HepG2 (cell line): ENCODE results near the gene SPDYE4. TPM values are rescaled to one million over a fixed set of nuclear protein-coding genes. Genes with fewer than 3 reads are reported as not detected.

ENCODE experiments used
- ATAC-seq: fragments of 200-7000 bp; cut with Tn5 transposase; 3 replicates; pipeline ENCODE4 v1.9.1; 2020; ENCODE audit warnings: mild to moderate bottlenecking, moderate library complexity
- BruUV-seq: library from RNA; stranded (reverse); fragments of 400-500 nt; replicated peaks from 2 replicates; lab custom pipeline; 2021; lab: Mats Ljungman, UMichigan
- CTCF ChIA-PET: fragments of 300-600 bp; formaldehyde crosslinking; extraction: SDS; loops from one replicate; lab custom pipeline; 2021; ENCODE audit warnings: low total read pairs, inconsistent platforms, low intra/inter-chr PET ratio; lab: Yijun Ruan, JAX
- POLR2A ChIA-PET: fragments of 350-600 bp; sonication (Branson Sonifier 250); formaldehyde crosslinking; loops from one replicate; lab custom pipeline; 2020; ENCODE audit warnings: antibody characterized with exemption, inconsistent platforms; lab: Yijun Ruan, JAX
- DNase-seq: peaks from one replicate; pipeline ENCODE4 v3.0.0-alpha.2; 2015; ENCODE audit warnings: low spot score
- FAIRE-seq: peaks from 3 replicates; lab custom pipeline; 2011; peaks lifted over from hg19 to GRCh38; lab: Jason Lieb, UNC
- H2AFZ ChIP-seq: one replicate; pipeline ENCODE4 v1.6.1; 2011; ENCODE audit warnings: low read length, inconsistent platforms
- H3K27ac ChIP-seq: fragments of 300-600 bp; 3 replicates; pipeline ENCODE4 v1.8.0; 2011; ENCODE audit warnings: mixed run types, mild to moderate bottlenecking, mixed read lengths, low read length, inconsistent platforms; ENCODE audit not compliant: insufficient read depth; ENCODE audit errors: extremely low read length
- H3K27me3 ChIP-seq, 2 experiments: fragments of 200-600 bp in 1 of 2; 2 replicates in 1 of 2; 3 replicates in 1 of 2; pipeline versions ENCODE4 v1.6.0 to v1.8.0; 2011; ENCODE audit warnings: low read length in 2 of 2, mild to moderate bottlenecking in 2 of 2, moderate library complexity in 2 of 2, inconsistent platforms in 1 of 2; ENCODE audit not compliant: insufficient read depth in 2 of 2, control insufficient read depth in 1 of 2
- H3K36me3 ChIP-seq, 2 experiments: fragments of 200-600 bp in 1 of 2; replicated peaks in 1 of 2; 2 replicates in 1 of 2; 3 replicates in 1 of 2; pipeline versions ENCODE4 v1.5.1 to v1.8.0; 2011; ENCODE audit warnings: low read length in 2 of 2, inconsistent platforms in 1 of 2; ENCODE audit not compliant: insufficient read depth in 2 of 2, control insufficient read depth in 1 of 2
- H3K4me1 ChIP-seq: 2 replicates; pipeline ENCODE4 v1.5.1; 2012; ENCODE audit warnings: low read length, inconsistent platforms; ENCODE audit not compliant: insufficient read depth
- H3K4me2 ChIP-seq: 2 replicates; pipeline ENCODE4 v1.6.0; 2011; ENCODE audit warnings: low read depth, low read length, inconsistent platforms
- H3K4me3 ChIP-seq, 3 experiments: fragments of 200-600 bp in 1 of 3; sonication (generic), shearing (Covaris generic) in 1 of 3; replicated peaks in 1 of 3; 2 replicates each; pipeline ENCODE4 v1.5.1; 2011 to 2016; ENCODE audit warnings: low read length in 3 of 3, inconsistent platforms in 2 of 3, low read depth in 2 of 3, mild to moderate bottlenecking in 2 of 3, control low read depth in 1 of 3, mixed read lengths in 1 of 3; ENCODE audit not compliant: insufficient read depth in 1 of 3
- H3K79me2 ChIP-seq: one replicate; pipeline ENCODE4 v1.6.1; 2011; ENCODE audit warnings: low read length, inconsistent platforms; ENCODE audit not compliant: insufficient read depth
- H3K9ac ChIP-seq: 2 replicates; pipeline ENCODE4 v1.6.0; 2011; ENCODE audit warnings: mild to moderate bottlenecking, low read depth, low read length, inconsistent platforms; ENCODE audit not compliant: insufficient read depth
- H3K9me3 ChIP-seq: 2 replicates; pipeline ENCODE4 v1.5.1; 2012; ENCODE audit warnings: mild to moderate bottlenecking, low read length
- H4K20me1 ChIP-seq: 2 replicates; pipeline ENCODE4 v1.6.0; 2011; ENCODE audit warnings: inconsistent platforms, mild to moderate bottlenecking, low read length, moderate library complexity; ENCODE audit not compliant: insufficient read depth
- ADNP ChIP-seq: sonication (generic); formaldehyde crosslinking; IDR thresholded peaks from 2 replicates; pipeline ENCODE4 v1.4.0; 2020; ENCODE audit warnings: missing genetic modification reagents
- CCAR2 ChIP-seq: fragments of 200-400 bp; formaldehyde crosslinking; optimal IDR thresholded peaks from 2 replicates; pipeline ENCODE3; 2018; ENCODE audit warnings: low read depth, mild to moderate bottlenecking, low read length, moderate library complexity
- GATAD2A ChIP-seq: IDR thresholded peaks from 2 replicates; pipeline ENCODE4 v1.6.1; 2016
- KLF15 ChIP-seq: sonication (generic); formaldehyde crosslinking; IDR thresholded peaks from 2 replicates; pipeline ENCODE4 v1.8.1; 2023; ENCODE audit warnings: borderline replicate concordance, mild to moderate bottlenecking, inconsistent platforms, missing genetic modification reagents, mixed read lengths
- MAFG ChIP-seq: sonication (generic); formaldehyde crosslinking; IDR thresholded peaks from 2 replicates; pipeline ENCODE4 v1.5.1; 2020; ENCODE audit warnings: mild to moderate bottlenecking, missing genetic modification reagents
- MED1 ChIP-seq: sonication (generic); formaldehyde crosslinking; IDR thresholded peaks from 2 replicates; pipeline ENCODE4 v1.4.0; 2020; ENCODE audit warnings: missing genetic modification reagents
- MXI1 ChIP-seq: IDR thresholded peaks from 3 replicates; pipeline ENCODE4 v1.6.1; 2012; ENCODE audit warnings: low read depth, low read length, inconsistent platforms, borderline replicate concordance
- NFKB2 ChIP-seq: sonication (generic); formaldehyde crosslinking; IDR thresholded peaks from 2 replicates; pipeline ENCODE4 v1.4.0; 2020; ENCODE audit warnings: missing genetic modification reagents, borderline replicate concordance
- SIN3A ChIP-seq: IDR thresholded peaks from 2 replicates; pipeline ENCODE4 v1.6.1; 2011; ENCODE audit warnings: low read depth, mild to moderate bottlenecking, control low read depth, low read length, borderline replicate concordance
- SMAD9 ChIP-seq: sonication (generic); formaldehyde crosslinking; IDR thresholded peaks from 2 replicates; pipeline ENCODE4 v1.5.1; 2020; ENCODE audit warnings: mild to moderate bottlenecking, missing genetic modification reagents
- TOE1 ChIP-seq: sonication (generic); formaldehyde crosslinking; IDR thresholded peaks from 2 replicates; pipeline ENCODE4 v1.4.0; 2020; ENCODE audit warnings: mild to moderate bottlenecking, missing genetic modification reagents
- ZNF30 ChIP-seq: sonication (generic); formaldehyde crosslinking; IDR thresholded peaks from 2 replicates; pipeline ENCODE4 v1.5.0; 2020; ENCODE audit warnings: mild to moderate bottlenecking, missing genetic modification reagents
- ZNF367 ChIP-seq: sonication (generic); formaldehyde crosslinking; IDR thresholded peaks from 2 replicates; pipeline ENCODE4 v1.4.0; 2020; ENCODE audit warnings: missing genetic modification reagents, borderline replicate concordance
- ZNF547 ChIP-seq: sonication (generic); formaldehyde crosslinking; IDR thresholded peaks from 2 replicates; pipeline ENCODE4 v1.5.1; 2020; ENCODE audit warnings: mild to moderate bottlenecking, missing genetic modification reagents
- ZNF816 ChIP-seq: sonication (generic); formaldehyde crosslinking; IDR thresholded peaks from 2 replicates; pipeline ENCODE4 v1.8.0; 2022; ENCODE audit warnings: missing genetic modification reagents, mild to moderate bottlenecking, borderline replicate concordance
- WGBS: methylation state at CpG from one replicate; pipeline ENCODE4 v1.1.6; 2017; ENCODE audit warnings: low lambda C conversion rate; 5-methylcytosine and 5-hydroxymethylcytosine counted together
- in situ Hi-C: cut with HindIII; loops from 2 replicates; pipeline ENCODE4 v1.10.0; 2017; ENCODE audit warnings: low pct_unique_long_range_greater_than_20kb; ENCODE audit not compliant: extremely low pct_ligation_motif_present
- intact Hi-C: fragments of 100-400 bp; cut with micrococcal nuclease; formaldehyde crosslinking; loops from one replicate; pipeline ENCODE4 v1.10.0; 2022; ENCODE audit not compliant: unreplicated experiment
- polyA plus RNA-seq, 8 experiments: library from polyadenylated mRNA; depleted of rRNA in 3 of 8; stranded (reverse) in 7 of 8; unstranded in 1 of 8; fragments of >200 nt; fragmentation: Illumina TruSeq in 4 of 8; extraction: Trizol in 4 of 8; gene quantifications; 2 replicates each; pipeline versions ENCODE4 v1.2.1 to v1.2.3, GENCODE V29; 2011 to 2016; ENCODE audit warnings: low read depth in 4 of 8, missing spikeins in 1 of 8, mixed read lengths in 1 of 8; ENCODE audit not compliant: insufficient read depth in 1 of 8
- total RNA-seq, 5 experiments: library from RNA; depleted of rRNA; stranded (reverse); fragments of >200 nt; fragmentation: Illumina TruSeq; extraction: Trizol; gene quantifications; 2 replicates each; pipeline ENCODE4 v1.2.3, GENCODE V29; 2016; ENCODE audit warnings: low read depth in 1 of 5
- TF ChIP-seq, protein P1 (sequence below): IDR thresholded peaks from 2 replicates; pipeline ENCODE4 v1.6.1; 2018; ENCODE audit warnings: missing genetic modification reagents, mild to moderate bottlenecking, missing compliant biosample characterization
- TF ChIP-seq, protein P2 (sequence below): sonication (generic); formaldehyde crosslinking; IDR thresholded peaks from 2 replicates; pipeline ENCODE4 v1.4.0; 2020; ENCODE audit warnings: missing genetic modification reagents
- TF ChIP-seq, protein P3 (sequence below): sonication (generic); formaldehyde crosslinking; IDR thresholded peaks from 2 replicates; pipeline ENCODE4 v1.8.0; 2022; ENCODE audit warnings: missing genetic modification reagents, mild to moderate bottlenecking, inconsistent platforms, borderline replicate concordance
- TF ChIP-seq, protein P4 (sequence below): sonication (generic); formaldehyde crosslinking; IDR thresholded peaks from 2 replicates; pipeline ENCODE4 v1.8.0; 2022; ENCODE audit warnings: mild to moderate bottlenecking, missing genetic modification reagents, moderate library complexity
- TF ChIP-seq, protein P5 (sequence below): sonication (generic); formaldehyde crosslinking; IDR thresholded peaks from 2 replicates; pipeline ENCODE4 v1.4.0; 2020; ENCODE audit warnings: low read depth, mild to moderate bottlenecking, missing genetic modification reagents

Gene SPDYE4
- total and polyA plus RNA-seq, 2 of the 13 experiments (the other 11 are each of a cell fraction or from before 2014, with no cell fraction given) = not detected

DNA sequence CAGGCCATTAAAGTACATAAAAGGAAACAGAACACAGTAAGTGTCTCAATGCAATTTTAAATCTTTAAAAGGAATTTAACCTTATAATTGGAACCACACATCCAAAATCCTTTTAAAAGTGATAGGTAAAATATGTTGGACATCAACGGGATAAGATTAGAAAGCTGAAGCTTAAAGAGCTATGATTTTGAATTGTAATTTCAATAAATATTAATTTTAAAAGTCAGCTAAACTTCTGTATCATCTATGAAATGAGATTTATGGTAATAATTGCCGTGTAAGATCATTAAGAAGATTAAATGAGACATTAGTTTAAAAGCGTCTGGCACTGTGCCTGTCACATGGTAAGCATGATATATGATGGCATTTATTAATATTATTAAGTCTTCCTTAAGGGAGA lies 45.0 kb downstream of the SPDYE4 start:
- no peak overlapping the region for H3K4me2 ChIP-seq
- ChIA-PET POLR2A (no interaction called here), CTCF (no interaction called here)
- intact Hi-C loops (no loop called here), in situ Hi-C loops (no loop called here)
- H3K4me1 ChIP-seq = peaks cover 11% of the 10 kb centered on the region
- no peak overlapping the region for H3K27ac ChIP-seq
- H3K27me3 ChIP-seq = no peaks in the 10 kb centered on the region; a peak in 1 of 5 replicates
- no peak overlapping the region for H2AFZ ChIP-seq
- H3K36me3 ChIP-seq = no peaks in the 10 kb centered on the region
- DNase-seq = no peak
- ATAC-seq = no peak
- H3K9ac ChIP-seq = no peak overlapping the region
- no peaks in the 10 kb centered on the region for H3K79me2 ChIP-seq
- 53% methylated on average over 3 of the region's 3 CpGs for WGBS
- no peaks in the 10 kb centered on the region for H4K20me1 ChIP-seq
- no peak overlapping the region for H3K4me3 ChIP-seq
- no TSS peak for BruUV-seq
- FAIRE-seq = no peak
- no peaks in the 10 kb centered on the region for H3K9me3 ChIP-seq
- no peak for TF ChIP-seq SMAD9 (CRISPR knock-in tag)
- no peak for TF ChIP-seq NFKB2 (CRISPR knock-in tag)
- TF ChIP-seq MED1 (CRISPR knock-in tag) = no peak
- no peak for TF ChIP-seq ZNF367 (CRISPR knock-in tag)
- TF ChIP-seq SIN3A = no peak
- TF ChIP-seq, protein P1, sequence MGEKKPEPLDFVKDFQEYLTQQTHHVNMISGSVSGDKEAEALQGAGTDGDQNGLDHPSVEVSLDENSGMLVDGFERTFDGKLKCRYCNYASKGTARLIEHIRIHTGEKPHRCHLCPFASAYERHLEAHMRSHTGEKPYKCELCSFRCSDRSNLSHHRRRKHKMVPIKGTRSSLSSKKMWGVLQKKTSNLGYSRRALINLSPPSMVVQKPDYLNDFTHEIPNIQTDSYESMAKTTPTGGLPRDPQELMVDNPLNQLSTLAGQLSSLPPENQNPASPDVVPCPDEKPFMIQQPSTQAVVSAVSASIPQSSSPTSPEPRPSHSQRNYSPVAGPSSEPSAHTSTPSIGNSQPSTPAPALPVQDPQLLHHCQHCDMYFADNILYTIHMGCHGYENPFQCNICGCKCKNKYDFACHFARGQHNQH (CRISPR knock-in tag) = no peak
- TF ChIP-seq KLF15 = no peak
- no peak for TF ChIP-seq ZNF816 (CRISPR knock-in tag)
- TF ChIP-seq, protein P2, sequence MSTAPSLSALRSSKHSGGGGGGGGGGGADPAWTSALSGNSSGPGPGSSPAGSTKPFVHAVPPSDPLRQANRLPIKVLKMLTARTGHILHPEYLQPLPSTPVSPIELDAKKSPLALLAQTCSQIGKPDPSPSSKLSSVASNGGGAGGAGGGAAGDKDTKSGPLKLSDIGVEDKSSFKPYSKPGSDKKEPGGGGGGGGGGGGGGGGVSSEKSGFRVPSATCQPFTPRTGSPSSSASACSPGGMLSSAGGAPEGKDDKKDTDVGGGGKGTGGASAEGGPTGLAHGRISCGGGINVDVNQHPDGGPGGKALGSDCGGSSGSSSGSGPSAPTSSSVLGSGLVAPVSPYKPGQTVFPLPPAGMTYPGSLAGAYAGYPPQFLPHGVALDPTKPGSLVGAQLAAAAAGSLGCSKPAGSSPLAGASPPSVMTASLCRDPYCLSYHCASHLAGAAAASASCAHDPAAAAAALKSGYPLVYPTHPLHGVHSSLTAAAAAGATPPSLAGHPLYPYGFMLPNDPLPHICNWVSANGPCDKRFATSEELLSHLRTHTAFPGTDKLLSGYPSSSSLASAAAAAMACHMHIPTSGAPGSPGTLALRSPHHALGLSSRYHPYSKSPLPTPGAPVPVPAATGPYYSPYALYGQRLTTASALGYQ (CRISPR knock-in tag) = no peak
- no peak for TF ChIP-seq ADNP
- TF ChIP-seq MAFG (CRISPR knock-in tag) = no peak
- TF ChIP-seq, protein P3, sequence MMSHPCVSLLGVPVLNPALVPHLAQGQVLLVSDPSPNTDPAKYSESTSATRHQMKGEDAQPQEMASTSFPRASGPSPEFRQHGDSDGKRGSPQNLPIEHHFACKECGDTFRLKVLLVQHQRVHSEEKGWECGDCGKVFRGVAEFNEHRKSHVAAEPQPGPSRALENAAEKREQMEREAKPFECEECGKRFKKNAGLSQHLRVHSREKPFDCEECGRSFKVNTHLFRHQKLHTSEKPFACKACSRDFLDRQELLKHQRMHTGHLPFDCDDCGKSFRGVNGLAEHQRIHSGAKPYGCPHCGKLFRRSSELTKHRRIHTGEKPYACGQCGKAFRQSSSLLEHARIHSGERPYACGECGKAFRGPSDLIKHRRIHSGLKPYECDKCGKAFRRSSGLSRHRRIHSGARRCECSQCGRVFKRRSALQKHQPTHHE (CRISPR knock-in tag) = no peak
- TF ChIP-seq ZNF30 (CRISPR knock-in tag) = no peak
- no peak for TF ChIP-seq ZNF547 (CRISPR knock-in tag)
- TF ChIP-seq, protein P4, sequence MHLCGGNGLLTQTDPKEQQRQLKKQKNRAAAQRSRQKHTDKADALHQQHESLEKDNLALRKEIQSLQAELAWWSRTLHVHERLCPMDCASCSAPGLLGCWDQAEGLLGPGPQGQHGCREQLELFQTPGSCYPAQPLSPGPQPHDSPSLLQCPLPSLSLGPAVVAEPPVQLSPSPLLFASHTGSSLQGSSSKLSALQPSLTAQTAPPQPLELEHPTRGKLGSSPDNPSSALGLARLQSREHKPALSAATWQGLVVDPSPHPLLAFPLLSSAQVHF (CRISPR knock-in tag) = no peak
- no peak for TF ChIP-seq TOE1
- TF ChIP-seq, protein P5, sequence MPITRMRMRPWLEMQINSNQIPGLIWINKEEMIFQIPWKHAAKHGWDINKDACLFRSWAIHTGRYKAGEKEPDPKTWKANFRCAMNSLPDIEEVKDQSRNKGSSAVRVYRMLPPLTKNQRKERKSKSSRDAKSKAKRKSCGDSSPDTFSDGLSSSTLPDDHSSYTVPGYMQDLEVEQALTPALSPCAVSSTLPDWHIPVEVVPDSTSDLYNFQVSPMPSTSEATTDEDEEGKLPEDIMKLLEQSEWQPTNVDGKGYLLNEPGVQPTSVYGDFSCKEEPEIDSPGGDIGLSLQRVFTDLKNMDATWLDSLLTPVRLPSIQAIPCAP (CRISPR knock-in tag) = no peak
- no peak for TF ChIP-seq GATAD2A (CRISPR knock-in tag)
- no peak for TF ChIP-seq CCAR2
- no peak for TF ChIP-seq MXI1
